ENCODE results near the gene SSBP2. TPM values are rescaled to one million over a fixed set of nuclear protein-coding genes. Genes with fewer than 3 reads are reported as not detected.
"Not testable (repeated sequence)": the region's sequence is repeated elsewhere in the genome, so short reads cannot be mapped to it uniquely, and the experiment has no call there.

SSBP2 gene
- total and polyA plus RNA-seq, 5 donors from 2014 or later = 17.6 to 43.0 (median 37.4) TPM

DNA sequence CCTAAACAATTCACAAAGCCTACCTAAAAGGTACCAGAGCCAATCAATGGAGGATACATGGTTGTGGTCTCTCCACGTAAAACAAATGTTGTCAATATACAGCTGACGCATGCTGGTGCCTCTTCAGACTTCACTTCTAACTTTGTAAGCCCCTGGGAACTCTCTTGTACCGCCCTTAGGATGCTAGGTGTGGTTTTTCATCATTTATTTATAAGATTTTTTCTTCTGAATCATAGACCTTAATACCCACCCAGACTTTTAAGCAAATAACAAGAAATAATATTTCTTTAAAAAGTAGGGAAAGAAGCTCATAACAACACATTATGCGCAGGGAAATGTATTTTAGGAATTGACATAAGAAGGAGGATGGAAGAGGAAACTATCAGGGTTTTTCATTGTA lies 33.0 kb downstream of the SSBP2 start:
- Mint-ChIP-seq H3K4me3 (no peak overlapping the region), H3K27ac (peak overlapping the region in 1 of 3 donors; percentile 27), H3K4me1 (peaks cover 34 to 64% (median 43%) of the 10 kb centered on the region in 4 donors), H3K9me3 (no peaks in the 10 kb centered on the region), H3K27me3 (no peaks in the 10 kb centered on the region), H3K36me3 (peaks cover 4% of the 10 kb centered on the region)
- ATAC-seq (ENCODE audit: low read depth in 2 of 2) (no peak), DNase-seq (no peak)
- no peak overlapping the region for H3K4me3 ChIP-seq (ENCODE audit: low read depth, low read length)
- no peaks in the 10 kb centered on the region for H3K27me3 ChIP-seq (ENCODE audit: control insufficient read depth, insufficient read depth, low read length)
- H3K9me3 ChIP-seq (ENCODE audit: control insufficient read depth in 2 of 2, low read length in 2 of 2) = no peaks in the 10 kb centered on the region
- no peak overlapping the region for H3K27ac ChIP-seq (ENCODE audit: insufficient read depth, low read length, poor library complexity, severe bottlenecking)
- peaks cover 7% of the 10 kb centered on the region for H3K4me1 ChIP-seq (ENCODE audit: control insufficient read depth, insufficient read depth, low read length, poor library complexity, severe bottlenecking)
- no peaks in the 10 kb centered on the region for H3K36me3 ChIP-seq (ENCODE audit: control insufficient read depth, insufficient read depth, low read length)

DNA sequence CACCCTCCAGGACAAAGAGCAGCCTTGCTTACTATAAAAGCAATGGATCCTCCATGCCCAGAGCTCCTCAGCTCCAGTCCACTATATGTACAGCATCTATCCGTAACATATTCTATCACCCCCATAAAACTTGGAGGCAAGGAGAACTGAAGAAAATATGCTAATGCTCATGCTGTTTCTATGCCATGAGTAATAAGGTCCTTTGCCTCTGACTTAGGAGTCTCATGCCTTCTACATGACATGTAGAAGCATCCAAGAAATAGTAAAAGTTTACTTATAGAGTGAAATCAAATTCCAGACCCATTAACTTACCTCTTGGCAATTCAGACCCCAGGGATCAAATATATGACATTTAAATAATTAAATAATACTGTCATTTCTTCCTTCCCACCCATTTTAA lies 33.7 kb downstream of the SSBP2 start:
- Histone ChIP-seq H3K27ac (ENCODE audit: insufficient read depth, low read length, poor library complexity, severe bottlenecking) (no peak overlapping the region), H3K9me3 (ENCODE audit: control insufficient read depth in 2 of 2, low read length in 2 of 2) (no peaks in the 10 kb centered on the region), H3K27me3 (ENCODE audit: control insufficient read depth, insufficient read depth, low read length) (no peaks in the 10 kb centered on the region), H3K36me3 (ENCODE audit: control insufficient read depth, insufficient read depth, low read length) (no peaks in the 10 kb centered on the region), H3K4me3 (ENCODE audit: low read depth, low read length) (no peak overlapping the region), H3K4me1 (ENCODE audit: control insufficient read depth, insufficient read depth, low read length, poor library complexity, severe bottlenecking) (peaks cover 7% of the 10 kb centered on the region)
- Mint-ChIP-seq H3K9me3 (no peaks in the 10 kb centered on the region), H3K4me3 (no peak overlapping the region), H3K4me1 (peaks cover 28 to 58% (median 43%) of the 10 kb centered on the region in 4 donors), H3K36me3 (peaks cover 4% of the 10 kb centered on the region), H3K27me3 (no peaks in the 10 kb centered on the region), H3K27ac (no peak overlapping the region)
- ATAC-seq (ENCODE audit: low read depth in 2 of 2) (no peak), DNase-seq (no peak)

DNA sequence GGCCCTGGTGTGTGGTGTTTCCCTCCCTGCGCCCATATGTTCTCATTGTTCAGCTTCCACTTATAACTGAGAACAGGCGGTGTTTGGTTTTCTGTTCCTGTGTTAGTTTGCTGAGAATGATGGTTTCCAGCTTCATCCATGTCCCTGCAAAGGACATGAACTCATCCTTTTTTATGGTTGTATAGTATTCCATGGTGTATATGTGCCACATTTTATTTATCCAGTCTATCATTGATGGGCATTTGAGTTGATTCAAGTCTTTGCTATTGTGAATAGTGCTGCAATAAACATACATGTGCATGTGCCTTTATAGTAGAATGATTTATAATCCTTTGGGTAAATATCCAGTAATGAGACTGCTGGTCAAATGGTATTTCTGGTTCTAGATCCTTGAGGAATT lies 36.8 kb downstream of the SSBP2 start:
- not testable (repeated sequence) for H3K36me3 ChIP-seq (ENCODE audit: control insufficient read depth, insufficient read depth, low read length); DNase-seq; H3K4me1 ChIP-seq (ENCODE audit: control insufficient read depth, insufficient read depth, low read length, poor library complexity, severe bottlenecking); H3K36me3 Mint-ChIP-seq; H3K27ac ChIP-seq (ENCODE audit: insufficient read depth, low read length, poor library complexity, severe bottlenecking); H3K9me3 Mint-ChIP-seq; H3K27me3 Mint-ChIP-seq; H3K27ac Mint-ChIP-seq; H3K9me3 ChIP-seq (ENCODE audit: control insufficient read depth in 2 of 2, low read length in 2 of 2); ATAC-seq (ENCODE audit: low read depth in 2 of 2); H3K27me3 ChIP-seq (ENCODE audit: control insufficient read depth, insufficient read depth, low read length); H3K4me3 ChIP-seq (ENCODE audit: low read depth, low read length); H3K4me3 Mint-ChIP-seq
- H3K4me1 Mint-ChIP-seq = peaks cover 24 to 29% (median 27%) of the 10 kb centered on the region in 4 donors

DNA sequence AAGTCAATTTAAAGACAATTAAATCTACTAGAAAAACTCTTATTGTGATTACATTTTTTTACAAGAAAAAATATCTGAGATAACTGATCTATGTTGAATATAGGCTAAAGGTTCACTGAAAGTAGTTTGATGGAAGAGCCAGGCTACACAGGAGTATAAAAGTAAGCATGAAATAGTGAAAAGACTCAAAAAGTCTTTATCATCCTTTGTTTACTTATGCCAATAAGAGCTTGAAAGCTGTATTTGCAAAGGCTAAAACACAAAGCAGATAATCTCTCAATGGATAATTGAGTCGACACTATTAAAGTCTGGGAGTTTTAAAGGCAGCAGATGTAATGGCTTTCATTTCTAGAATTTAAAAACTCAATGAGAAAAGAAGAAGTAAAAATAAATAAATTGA lies 42.0 kb downstream of the SSBP2 start:
- Histone ChIP-seq H3K27me3 (ENCODE audit: control insufficient read depth, insufficient read depth, low read length) (no peaks in the 10 kb centered on the region), H3K36me3 (ENCODE audit: control insufficient read depth, insufficient read depth, low read length) (no peaks in the 10 kb centered on the region), H3K4me3 (ENCODE audit: low read depth, low read length) (no peak overlapping the region), H3K9me3 (ENCODE audit: control insufficient read depth in 2 of 2, low read length in 2 of 2) (no peaks in the 10 kb centered on the region), H3K27ac (ENCODE audit: insufficient read depth, low read length, poor library complexity, severe bottlenecking) (no peak overlapping the region), H3K4me1 (ENCODE audit: control insufficient read depth, insufficient read depth, low read length, poor library complexity, severe bottlenecking) (no peaks in the 10 kb centered on the region)
- ATAC-seq (ENCODE audit: low read depth in 2 of 2) (no peak), DNase-seq (no peak)
- Mint-ChIP-seq H3K36me3 (peaks cover 7% of the 10 kb centered on the region), H3K9me3 (peaks cover 0 to 3% (median 0%) of the 10 kb centered on the region in 7 donors), H3K4me3 (no peak overlapping the region), H3K27ac (no peak overlapping the region), H3K27me3 (no peaks in the 10 kb centered on the region), H3K4me1 (peaks cover 0 to 19% (median 12%) of the 10 kb centered on the region in 4 donors)

DNA sequence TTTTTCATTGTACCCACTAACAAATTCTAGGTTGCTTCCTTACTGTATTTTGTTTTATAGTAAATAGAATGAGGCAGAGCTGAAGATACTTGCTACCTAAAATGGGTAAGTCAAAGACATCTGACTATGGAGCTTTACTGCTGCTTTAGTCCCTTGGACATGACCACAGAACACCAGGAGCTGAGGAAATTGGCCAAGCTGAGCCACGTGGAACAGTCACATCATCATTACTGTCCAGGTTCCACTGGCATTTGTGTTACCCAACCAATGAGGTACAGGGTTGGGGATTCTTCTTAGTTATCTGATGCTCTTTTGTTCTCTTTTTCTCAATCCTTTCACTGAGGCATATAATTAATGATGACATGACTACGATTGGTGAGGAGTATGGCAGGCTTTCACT lies 47.1 kb downstream of the SSBP2 start:
- no peak overlapping the region for H3K27ac Mint-ChIP-seq
- peaks cover 0 to 16% (median 6%) of the 10 kb centered on the region in 4 donors for H3K4me1 Mint-ChIP-seq
- H3K4me3 Mint-ChIP-seq = no peak overlapping the region
- H3K9me3 Mint-ChIP-seq = peaks cover 0 to 4% (median 1%) of the 10 kb centered on the region in 7 donors
- Histone ChIP-seq H3K27ac (ENCODE audit: insufficient read depth, low read length, poor library complexity, severe bottlenecking) (no peak overlapping the region), H3K9me3 (ENCODE audit: control insufficient read depth in 2 of 2, low read length in 2 of 2) (peaks cover 0 to 8% of the 10 kb centered on the region in 2 experiments), H3K4me3 (ENCODE audit: low read depth, low read length) (no peak overlapping the region), H3K27me3 (ENCODE audit: control insufficient read depth, insufficient read depth, low read length) (no peaks in the 10 kb centered on the region), H3K4me1 (ENCODE audit: control insufficient read depth, insufficient read depth, low read length, poor library complexity, severe bottlenecking) (no peaks in the 10 kb centered on the region), H3K36me3 (ENCODE audit: control insufficient read depth, insufficient read depth, low read length) (no peaks in the 10 kb centered on the region)
- peaks cover 7% of the 10 kb centered on the region for H3K36me3 Mint-ChIP-seq
- ATAC-seq (ENCODE audit: low read depth in 2 of 2) (no peak), DNase-seq (no peak)
- H3K27me3 Mint-ChIP-seq = no peaks in the 10 kb centered on the region

DNA sequence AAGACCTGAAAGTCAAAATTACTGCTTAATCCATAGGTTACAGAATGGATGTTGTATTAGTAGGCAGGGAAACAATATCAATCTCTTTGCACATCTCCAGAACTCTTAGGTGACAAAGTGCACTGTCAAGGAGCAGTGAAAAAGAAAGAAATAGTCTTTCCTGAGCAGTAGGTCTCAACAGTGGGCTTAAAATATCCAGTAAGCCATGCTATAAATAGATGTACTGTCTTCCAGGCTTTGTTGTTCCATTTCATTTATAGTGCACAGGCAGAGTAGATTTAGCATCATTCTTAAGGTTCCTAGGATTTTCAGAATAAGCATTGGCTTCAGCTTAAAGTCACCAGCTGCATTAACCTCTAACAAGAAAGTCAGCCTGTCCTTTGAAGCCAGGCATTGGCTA lies 50.7 kb downstream of the SSBP2 start:
- Mint-ChIP-seq H3K9me3 (peaks cover 0 to 4% (median 0%) of the 10 kb centered on the region in 7 donors), H3K27me3 (no peaks in the 10 kb centered on the region), H3K4me1 (peaks cover 0 to 18% (median 9%) of the 10 kb centered on the region in 4 donors), H3K27ac (no peak overlapping the region), H3K4me3 (no peak overlapping the region), H3K36me3 (peaks cover 8% of the 10 kb centered on the region)
- ATAC-seq (ENCODE audit: low read depth in 2 of 2) (no peak), DNase-seq (no peak)
- Histone ChIP-seq H3K4me1 (ENCODE audit: control insufficient read depth, insufficient read depth, low read length, poor library complexity, severe bottlenecking) (no peaks in the 10 kb centered on the region), H3K9me3 (ENCODE audit: control insufficient read depth in 2 of 2, low read length in 2 of 2) (peaks cover 0 to 8% of the 10 kb centered on the region in 2 experiments), H3K27ac (ENCODE audit: insufficient read depth, low read length, poor library complexity, severe bottlenecking) (no peak overlapping the region), H3K27me3 (ENCODE audit: control insufficient read depth, insufficient read depth, low read length) (no peaks in the 10 kb centered on the region), H3K4me3 (ENCODE audit: low read depth, low read length) (no peak overlapping the region), H3K36me3 (ENCODE audit: control insufficient read depth, insufficient read depth, low read length) (no peaks in the 10 kb centered on the region)

DNA sequence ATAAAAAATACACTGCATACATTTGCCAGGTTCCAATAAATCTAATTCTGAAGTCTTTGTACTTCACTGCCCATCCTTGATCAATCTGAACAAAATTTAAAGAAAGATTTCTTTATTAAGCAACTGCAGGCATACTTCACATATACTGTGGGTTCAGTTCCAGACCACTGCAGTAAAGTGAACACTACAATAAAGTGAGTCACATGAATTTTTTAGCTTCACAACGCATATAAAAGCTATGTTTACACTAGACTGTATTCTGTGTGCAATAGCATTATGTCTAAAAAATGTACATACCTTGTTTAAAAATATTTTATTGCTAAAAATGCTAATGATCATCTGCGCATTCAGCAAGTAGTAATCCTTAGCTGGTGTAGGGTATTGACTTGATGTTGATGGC lies 52.1 kb downstream of the SSBP2 start:
- no peak for DNase-seq
- H3K9me3 ChIP-seq (ENCODE audit: control insufficient read depth in 2 of 2, low read length in 2 of 2) = peaks cover 0 to 8% of the 10 kb centered on the region in 2 experiments
- H3K4me1 ChIP-seq (ENCODE audit: control insufficient read depth, insufficient read depth, low read length, poor library complexity, severe bottlenecking) = no peaks in the 10 kb centered on the region
- Mint-ChIP-seq H3K27ac (no peak overlapping the region), H3K4me3 (no peak overlapping the region), H3K27me3 (no peaks in the 10 kb centered on the region), H3K9me3 (peaks cover 0 to 4% (median 0%) of the 10 kb centered on the region in 7 donors), H3K4me1 (peaks cover 0 to 19% (median 5%) of the 10 kb centered on the region in 4 donors), H3K36me3 (peaks cover 6% of the 10 kb centered on the region)
- ATAC-seq (ENCODE audit: low read depth in 2 of 2) = no peak
- no peaks in the 10 kb centered on the region for H3K36me3 ChIP-seq (ENCODE audit: control insufficient read depth, insufficient read depth, low read length)
- no peaks in the 10 kb centered on the region for H3K27me3 ChIP-seq (ENCODE audit: control insufficient read depth, insufficient read depth, low read length)
- no peak overlapping the region for H3K4me3 ChIP-seq (ENCODE audit: low read depth, low read length)
- H3K27ac ChIP-seq (ENCODE audit: insufficient read depth, low read length, poor library complexity, severe bottlenecking) = no peak overlapping the region
